Medulla oblongata (tissue), 1 donor: ENCODE measurements around the gene AKR1B15.
"Not testable (repeated sequence)": the region's sequence is repeated elsewhere in the genome, so short reads cannot be mapped to it uniquely, and the experiment has no call there.

Experiments used
- DNase-seq: peaks from one replicate; pipeline ENCODE4 v3.0.0-alpha.2; 2015; ENCODE audit errors: extremely low spot score

The AKR1B15 gene

DNA sequence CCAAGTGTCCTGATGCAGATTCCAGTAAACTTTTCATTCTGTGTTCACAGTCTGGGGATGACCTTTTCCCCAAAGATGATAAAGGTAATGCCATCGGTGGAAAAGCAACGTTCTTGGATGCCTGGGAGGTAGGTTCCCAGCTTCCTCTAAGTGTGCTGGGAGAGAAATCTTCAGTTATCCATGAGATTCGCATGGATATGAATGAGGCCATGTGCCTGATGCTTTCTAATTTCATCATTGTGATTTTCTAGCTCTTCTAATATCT lies 16.0 kb upstream of the AKR1B15 start:
- DNase-seq = no peak

DNA sequence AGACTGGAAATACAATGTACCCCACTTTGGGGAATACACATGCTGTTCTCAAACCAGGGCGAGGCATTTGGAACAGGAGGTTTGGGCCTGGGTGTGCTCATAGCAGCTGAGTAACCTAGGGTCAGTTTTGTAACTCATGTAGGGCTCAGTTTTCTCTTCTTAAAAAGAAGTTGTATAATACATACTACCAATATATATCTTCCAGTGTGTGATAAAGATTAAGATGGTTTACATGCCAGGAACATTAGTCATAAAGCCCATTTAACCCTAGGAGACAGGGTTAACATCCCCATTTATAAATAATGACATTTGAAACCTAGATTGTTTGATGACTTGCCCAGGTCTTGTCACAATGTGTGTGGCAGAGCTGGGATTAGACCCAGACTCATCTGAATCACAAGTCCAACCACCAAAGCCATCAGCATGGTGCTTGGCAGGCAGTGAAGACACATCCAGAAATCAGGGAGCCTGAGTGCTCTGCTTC lies 15.6 kb upstream of the AKR1B15 start:
- DNase-seq = no peak

DNA sequence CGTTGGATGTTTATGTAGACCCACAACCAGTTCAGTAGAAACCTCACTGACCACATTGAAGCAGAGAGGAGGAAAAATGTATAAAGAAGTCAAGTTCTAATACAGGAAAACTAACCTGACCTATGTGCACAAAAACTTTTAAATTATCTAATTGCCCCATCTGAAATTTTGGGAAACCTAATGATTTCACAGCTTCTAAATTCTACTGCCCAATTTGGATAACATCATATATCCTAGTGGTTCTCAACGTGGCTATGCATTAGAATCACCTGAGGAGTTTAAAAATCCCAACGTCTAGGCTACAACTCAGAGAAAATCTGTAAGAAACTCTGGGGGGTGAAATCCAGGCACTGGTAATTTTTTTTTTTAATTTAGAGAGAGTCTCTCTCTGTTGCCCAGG lies 14.3 kb upstream of the AKR1B15 start:
- no peak for DNase-seq

DNA sequence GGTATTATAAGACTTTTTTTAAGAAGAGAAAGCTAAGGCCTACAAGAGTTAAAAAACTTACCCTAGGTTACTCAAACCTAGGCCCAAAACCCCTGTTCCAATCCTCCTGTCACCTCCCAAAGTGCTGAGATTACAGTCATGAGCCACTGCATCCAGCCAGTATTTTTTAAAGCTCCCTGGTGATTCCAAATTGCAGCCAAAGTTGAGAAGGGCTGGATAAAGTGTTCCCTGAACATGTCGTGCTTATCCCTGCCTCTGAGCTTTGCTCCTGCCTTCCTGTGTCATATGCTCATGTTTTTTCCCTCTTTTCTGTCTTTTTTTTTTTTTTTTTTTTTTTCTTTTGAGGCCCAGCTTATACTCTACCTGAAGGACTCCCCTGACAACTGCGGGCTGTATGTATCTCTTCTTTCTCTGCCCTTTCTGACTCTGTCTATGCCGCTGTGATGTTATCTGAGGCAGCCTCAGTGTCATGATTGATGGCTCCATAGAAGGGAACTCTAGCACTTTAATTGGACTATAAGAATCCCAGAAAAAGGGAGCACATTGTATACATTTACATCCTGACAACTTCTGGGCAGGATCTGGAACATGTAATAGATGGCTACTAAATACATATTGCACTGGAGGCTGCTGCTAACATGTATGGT lies 13.5 kb upstream of the AKR1B15 start:
- DNase-seq = peak; percentile 12

DNA sequence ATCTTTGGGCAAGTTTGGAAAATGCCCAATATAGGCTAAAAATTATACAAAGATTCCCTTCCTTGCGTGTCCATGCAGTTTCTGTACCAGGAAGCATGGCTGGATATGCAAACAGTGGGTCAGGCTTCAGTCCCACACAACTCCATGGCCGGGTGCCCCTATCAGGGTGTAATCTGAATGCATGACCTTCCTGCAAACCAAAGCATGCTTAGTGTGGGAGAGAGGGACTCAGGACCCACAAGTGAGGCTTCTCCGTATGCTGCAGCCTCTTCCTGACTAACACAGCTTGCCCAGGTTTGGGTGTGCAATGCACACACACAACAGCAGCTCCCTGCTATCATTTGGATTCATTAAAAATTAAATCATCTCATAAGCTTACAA lies 13.0 kb upstream of the AKR1B15 start:
- no peak for DNase-seq

DNA sequence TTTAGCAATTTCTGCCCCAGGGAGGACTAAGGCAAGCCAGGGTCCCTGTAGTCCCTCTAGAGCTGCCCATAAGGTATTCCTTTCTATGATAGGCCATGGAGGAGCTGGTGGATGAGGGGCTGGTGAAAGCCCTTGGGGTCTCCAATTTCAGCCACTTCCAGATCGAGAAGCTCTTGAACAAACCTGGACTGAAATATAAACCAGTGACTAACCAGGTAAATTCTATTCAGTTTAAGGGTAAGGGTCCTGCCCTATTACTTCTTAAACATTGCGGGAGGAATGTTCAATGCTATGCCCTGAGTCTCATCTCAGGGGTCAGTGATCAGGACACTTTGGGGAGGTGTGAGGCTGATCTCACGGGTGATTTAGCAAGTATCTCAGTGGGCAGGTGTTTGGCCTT lies 12.4 kb upstream of the AKR1B15 start:
- DNase-seq = not testable (repeated sequence)

DNA sequence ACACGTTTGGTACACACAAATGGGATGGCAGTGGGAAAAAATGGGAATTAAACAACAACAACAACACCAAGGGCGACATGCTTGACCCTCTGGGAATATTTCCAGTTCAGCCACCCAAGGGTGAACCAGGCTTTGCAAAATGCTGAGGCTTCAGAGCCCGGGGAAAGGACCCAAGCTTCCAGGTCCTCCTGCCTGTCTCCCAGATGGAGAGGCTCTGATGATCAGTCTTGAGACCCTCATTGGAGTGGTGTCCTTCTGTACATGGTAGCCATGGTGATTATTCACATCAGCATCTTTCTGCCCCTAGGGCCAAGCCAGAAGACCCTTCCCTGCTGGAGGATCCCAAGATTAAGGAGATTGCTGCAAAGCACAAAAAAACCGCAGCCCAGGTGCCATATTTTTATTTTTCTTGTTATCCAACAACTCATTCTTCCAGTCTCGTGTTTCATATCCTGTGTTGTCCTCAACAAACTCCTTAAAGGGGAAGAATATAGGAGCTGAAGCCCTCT lies 11.6 kb upstream of the AKR1B15 start:
- DNase-seq = not testable (repeated sequence)

DNA sequence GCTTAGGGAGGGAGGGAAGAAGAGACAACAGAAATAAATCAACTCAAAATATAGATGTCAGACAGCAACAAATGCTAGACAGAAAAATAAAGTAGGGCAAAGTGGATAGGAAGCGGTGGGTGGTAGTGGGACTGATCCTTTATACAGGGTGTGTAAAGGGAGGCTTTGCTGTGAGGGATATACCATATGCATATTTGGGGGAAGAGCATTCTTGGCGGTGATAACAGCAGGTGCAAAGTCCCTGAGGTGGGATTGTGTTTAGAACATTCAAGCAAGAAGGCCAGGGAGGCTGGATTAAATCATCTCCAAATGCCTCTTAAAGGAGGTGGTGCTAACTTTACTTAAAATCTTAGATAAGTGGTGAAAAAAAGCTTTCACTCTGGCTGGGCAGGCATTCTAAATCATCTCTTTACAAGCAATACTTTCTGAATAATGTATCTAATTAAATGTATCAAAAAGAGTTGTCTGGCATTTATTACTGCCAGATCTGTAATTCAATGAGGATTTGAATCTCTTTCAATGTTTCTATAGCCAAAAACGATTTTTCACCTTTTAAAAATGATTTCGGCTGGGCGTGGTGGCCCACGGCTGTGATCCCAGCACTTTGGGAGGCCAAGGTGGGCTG lies 9.4 kb upstream of the AKR1B15 start:
- DNase-seq = no peak

DNA sequence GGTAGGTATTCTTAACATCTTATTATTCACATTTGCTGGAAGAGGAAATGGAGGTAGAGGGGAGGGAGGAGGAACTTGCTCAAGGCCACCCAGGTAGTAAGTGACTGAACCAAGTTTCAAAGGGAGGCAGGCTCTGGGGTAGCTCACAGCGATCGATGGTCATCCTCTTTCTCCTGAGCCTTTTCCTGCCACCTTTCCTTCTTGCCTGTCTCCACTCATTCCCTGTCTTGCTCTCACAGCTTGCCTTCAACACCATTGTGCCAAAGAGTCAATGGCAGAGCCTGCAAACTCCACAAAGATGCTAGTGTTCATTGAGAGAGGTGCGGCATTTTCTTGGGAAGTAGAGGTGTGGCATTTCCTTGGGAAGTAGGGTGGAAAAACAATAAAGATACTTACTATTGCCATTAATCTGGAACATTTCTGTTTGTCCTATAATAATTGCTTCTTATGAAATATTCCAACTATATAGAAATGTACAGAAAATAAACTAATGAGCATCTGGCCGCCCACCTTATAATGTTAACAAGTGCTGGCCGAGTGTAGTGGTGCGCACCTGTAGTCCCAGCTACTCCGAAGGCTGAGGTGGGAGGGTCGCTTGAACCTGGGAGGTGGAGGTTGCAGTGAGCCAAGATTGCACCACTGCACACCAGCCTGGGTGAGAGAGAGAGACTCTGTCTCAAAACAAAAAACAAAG lies 7.3 kb upstream of the AKR1B15 start:
- DNase-seq = not testable (repeated sequence)

DNA sequence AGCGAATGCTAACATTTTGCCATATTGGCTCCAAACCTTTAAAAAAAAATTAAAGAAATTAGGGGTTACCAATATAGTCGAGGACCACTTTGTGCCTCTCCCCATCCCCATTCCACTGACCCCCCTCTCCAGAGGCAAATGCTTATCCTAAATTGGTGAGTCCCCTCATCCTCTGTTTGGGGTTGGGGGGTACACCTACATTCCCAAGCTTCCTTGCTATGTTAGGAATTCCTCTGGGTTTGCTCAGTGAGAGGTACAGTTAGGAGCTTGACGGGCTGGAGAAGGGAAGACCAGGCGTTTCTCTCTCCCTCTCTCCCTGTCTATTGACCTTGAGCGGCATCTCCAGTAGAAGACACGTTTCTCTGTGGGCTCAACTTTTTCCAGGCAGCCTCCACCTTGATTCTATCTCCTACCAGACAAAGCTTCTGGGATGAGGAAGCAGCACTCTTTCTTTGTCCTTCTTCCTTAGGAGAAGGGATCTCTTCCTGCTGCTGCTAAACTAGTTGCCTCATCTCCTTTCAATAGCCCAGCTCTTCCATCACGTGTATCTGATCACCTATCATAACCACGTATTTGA lies 6.6 kb upstream of the AKR1B15 start:
- no peak for DNase-seq

DNA sequence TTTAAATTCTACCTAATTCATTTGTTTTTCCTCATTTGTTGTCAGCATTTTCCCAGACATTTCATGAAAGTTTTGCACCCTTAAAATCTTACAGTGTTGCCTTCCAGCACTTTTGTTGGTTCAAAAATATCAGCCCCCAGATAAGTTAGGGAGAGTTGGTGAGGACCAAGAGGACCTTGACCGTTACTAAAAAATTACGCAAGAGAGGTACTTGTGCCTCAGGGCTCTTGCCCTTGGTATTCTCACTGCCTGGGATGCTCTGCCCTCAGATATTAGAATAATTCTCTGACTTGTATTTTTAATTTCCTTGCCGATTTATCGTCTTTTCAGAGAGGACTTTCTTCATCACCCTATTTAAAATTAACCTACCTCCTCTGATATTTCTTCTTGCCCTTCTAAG lies 3.5 kb upstream of the AKR1B15 start:
- DNase-seq = no peak

DNA sequence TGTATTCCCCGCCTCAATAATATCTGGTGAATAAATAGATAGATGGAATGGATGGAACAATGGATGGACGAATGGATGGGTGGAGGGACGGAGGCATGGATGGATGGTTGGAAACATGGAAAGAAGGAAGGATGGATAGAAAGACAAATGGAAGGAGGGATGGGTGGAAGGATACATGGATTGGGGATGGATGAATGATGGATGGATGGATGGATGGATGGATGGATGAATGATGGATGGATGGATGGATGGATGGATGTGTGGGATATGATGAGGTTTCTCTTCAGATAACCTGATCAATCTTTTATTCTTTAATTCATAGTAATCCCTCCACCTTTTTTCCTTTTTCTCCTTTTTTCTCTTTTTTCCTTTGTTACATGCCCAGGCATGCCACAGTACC lies 3.0 kb upstream of the AKR1B15 start:
- no peak for DNase-seq

DNA sequence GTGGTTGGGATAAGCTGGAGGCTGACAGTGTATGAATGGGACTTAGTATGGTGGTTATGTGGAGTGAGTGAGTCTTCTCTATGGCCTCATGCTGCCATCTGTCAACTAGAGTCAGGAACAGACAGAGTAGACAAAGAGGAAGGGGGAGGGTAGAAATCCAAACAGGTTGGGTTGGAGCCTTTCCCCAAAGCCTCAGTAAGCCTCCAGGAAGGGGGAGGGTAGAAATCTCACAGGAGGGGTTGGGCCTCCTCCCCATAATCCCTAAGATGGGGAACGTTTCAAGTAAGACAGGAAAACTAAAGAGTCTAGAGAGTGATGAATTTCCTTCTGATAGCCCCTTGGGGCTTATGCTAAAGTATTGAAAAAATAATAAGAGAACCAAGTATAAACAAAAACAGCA lies 2.0 kb upstream of the AKR1B15 start:
- DNase-seq = no peak

DNA sequence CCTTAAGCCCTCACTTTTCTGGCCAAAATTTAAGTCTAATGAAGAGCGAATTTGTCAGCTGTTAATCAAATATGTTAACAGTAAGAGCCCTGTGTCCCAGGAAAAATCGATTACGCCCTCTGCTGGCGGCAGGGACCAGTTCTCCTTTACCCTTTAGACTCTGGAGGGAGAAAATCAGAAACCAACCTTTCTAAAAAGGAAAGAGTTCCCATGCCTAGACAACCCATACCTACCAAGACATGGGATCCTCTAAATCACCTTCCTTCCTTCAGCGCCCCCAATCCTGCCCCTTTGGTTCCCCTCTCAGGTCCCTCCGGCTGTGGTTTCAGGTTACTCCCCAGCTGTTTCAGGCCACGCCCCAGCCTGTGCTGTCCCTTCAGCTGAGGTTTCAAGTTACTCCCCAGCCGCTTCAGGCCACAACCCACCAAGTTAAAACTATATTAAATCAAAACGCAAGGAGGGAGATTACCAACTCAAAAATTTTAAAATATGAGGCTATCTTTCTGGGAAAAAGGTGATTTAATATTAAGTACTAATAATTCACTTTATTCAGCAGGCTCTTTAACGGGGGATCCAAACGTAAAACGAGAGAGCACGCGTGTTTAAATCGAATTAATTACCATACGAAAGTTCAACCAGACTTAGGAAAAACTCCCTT lies 1.4 kb upstream of the AKR1B15 start:
- DNase-seq = peak; percentile 76

DNA sequence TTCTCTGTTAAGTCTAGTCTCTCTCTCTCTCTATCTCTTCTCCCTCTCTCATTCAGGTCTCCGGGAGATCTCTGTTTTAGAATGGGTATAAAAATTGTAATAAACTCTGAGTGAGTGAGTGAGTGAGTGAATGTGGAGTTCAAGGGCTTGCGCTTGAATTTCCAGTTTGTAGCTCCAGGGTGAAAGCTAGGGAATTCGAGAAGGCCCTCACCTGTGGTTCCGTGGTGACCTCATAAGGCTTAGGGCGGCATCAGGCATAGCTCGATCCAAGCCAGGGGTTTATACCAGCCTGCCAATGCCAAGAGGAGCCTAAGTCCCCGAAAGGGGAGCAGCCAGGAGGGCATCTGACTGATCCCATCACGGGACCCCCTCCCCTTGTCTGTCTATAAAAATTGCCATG lies 456 bp downstream of the AKR1B15 start:
- DNase-seq = no peak

DNA sequence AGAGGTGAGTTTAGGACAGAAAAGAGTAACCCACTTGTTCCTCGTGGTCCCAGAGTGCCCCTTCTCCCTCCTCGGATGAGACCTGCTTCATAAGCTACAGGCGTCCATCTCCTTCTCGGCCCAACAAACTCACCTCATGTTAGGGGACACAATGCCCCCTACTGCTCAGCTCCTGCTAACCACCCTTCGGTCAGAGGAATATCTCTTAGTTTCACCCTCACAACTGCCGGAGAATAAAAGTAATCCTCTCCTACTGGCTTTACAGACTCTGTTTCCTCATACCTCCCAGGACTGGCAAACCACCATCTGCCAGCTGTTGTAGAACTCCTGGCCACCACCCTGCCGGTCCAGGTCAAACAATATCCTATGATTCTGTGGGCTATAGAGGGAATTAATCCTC lies 3.2 kb downstream of the AKR1B15 start:
- DNase-seq = no peak

DNA sequence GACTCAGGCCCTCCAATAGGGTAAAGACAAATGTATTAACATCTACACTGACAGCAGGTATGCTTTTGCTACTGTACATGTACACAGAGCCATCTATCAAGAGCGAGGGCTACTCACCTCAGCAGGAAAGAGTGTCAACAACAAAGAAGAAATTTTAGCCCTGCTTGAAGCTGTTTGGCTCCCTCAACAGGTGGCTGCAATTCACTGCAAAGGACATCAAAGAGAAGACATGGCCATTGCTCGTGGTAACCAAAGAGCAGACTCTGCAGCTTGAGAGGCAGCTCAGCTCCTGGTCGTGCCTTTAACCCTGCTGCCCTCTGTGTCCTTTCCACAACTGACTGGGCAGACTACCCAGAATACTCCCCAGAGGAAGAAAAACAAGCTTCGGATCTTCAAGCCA lies 5.1 kb downstream of the AKR1B15 start:
- no peak for DNase-seq

DNA sequence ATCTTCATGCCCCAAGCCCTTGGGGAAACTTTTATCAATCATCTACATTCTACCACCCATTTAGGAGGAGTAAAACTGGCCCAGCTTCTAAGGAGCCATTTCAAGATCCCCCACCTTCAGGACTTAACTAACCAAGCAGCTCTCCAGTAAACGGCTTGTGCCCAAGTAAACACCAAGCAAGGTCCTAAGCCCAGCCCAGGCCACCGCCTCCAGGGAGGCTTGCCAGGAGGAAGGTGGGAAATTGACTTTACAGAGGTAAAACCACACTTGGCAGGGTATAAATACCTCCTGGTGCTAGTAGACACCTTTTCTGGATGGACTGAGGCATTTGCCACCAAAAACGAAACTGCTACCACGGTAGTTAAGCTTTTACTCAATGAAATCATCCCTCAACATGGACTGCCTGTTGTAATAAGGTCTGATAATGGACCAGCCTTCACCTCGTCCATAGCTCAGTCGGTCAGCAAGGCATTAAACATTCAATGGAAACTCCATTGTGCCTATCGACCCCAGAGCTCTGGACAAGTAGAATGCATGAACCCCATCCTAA lies 5.6 kb downstream of the AKR1B15 start:
- DNase-seq = no peak

DNA sequence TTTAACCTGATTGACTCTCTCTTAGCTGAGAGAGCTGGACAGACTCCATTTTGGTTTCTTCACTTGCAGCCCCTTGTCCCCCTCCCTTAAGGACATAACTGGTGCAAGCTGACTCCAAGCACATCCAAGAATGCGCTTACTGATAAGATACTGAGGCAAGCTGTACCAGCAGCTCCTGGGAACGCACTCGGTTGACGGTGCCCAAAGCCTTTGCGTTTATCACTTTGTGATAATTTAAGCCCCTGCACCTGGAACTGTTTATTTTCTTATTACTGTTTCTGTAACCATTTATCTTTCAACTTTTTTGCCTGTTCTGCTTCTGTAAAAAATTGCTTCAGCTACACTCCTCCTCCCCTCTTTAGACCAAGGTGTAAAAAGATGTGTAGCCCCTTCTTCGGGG lies 8.5 kb downstream of the AKR1B15 start:
- no peak for DNase-seq

DNA sequence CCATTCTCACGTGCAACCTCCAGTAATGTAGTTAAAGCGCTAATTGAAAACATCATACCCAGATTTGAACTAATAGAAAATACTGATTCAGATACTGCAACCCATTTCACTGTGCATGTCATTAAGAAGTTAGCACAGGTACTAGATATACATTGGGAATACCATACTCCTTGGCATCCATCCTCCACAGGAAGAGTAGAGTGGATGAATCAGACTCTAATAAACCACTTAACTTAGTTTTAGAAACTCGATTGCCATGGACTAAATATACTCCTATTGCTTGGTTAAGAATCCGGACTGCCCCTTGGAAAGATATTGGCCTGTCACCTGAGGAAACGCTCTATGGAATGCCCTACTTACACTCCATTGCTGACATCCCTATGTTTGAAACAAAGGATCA lies 9.5 kb downstream of the AKR1B15 start:
- DNase-seq = no peak

DNA sequence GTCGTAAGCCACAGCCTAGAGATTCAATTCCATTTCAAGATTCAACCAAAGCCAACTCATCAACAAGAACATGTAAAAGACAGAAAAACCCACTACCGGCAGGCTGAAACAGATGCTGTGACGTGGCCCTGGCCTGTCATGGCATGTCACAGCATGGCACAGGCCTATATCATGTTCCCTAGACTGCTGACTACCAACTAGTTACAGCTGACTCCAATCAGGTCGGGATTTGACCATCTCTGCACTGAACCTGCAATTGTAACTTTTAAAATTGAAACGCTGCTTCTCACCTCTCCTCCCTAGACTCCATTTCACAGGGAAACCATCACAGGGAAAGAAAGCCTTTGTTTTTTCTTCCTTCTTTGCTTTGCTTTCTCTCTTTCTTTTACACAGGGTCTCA lies 12.7 kb downstream of the AKR1B15 start:
- DNase-seq = not testable (repeated sequence)

DNA sequence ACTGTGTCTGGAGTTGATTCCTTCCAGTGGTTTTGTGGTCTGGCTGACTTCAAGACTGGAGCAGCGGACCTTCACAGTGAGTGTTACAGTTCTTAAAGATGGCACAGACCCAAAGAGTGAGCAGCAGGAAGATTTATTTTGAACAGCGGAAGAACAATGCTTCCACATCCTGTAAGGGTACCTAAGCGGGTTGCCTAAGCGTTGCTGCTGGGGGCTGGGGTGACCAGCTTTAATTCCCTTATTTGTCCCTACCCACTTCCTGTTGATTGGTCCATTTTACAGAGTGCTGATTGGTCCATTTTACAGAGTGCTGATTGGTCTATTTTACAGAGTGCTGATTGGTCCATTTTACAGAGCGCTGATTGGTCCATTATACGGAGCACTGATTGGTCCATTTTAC lies 13.2 kb downstream of the AKR1B15 start:
- peak; percentile 21 for DNase-seq
